Myocyte (in vitro differentiated cells): ENCODE data around the gene MYBBP1A. TPM values are rescaled to one million over a fixed set of nuclear protein-coding genes. Genes with fewer than 3 reads are reported as not detected.

Experiments used
- DNase-seq: peaks from one replicate; pipeline ENCODE4 v3.0.0-alpha.2; 2012; ENCODE audit warnings: low read depth
- total RNA-seq: library from RNA; depleted of rRNA; stranded (reverse); fragments of >200 nt; gene quantifications from 2 replicates; pipeline ENCODE4 v1.2.3, GENCODE V29; 2014

Gene MYBBP1A
- total RNA-seq, 1 donor from 2014 or later, result 50.0 TPM

DNA sequence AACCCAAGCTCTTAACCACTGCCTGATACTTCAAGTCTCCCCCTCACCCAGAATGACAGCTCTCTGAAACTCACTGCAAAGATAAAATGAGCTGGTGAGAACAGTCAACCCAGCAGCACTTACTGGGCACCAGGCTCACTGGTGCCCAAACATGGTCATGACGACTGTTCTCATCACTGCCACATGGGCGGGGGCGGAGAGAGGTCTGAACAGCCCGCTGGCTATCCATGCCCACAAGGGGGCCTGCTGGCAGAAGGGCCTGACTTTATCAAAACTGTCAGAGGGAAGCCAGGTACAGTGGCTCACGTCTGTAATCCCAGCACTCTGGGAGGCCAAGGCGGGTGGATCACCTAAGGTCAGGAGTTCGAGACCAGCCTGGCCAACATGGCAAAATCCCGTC lies 4.0 kb downstream of the MYBBP1A start:
- DNase-seq, result no peak

DNA sequence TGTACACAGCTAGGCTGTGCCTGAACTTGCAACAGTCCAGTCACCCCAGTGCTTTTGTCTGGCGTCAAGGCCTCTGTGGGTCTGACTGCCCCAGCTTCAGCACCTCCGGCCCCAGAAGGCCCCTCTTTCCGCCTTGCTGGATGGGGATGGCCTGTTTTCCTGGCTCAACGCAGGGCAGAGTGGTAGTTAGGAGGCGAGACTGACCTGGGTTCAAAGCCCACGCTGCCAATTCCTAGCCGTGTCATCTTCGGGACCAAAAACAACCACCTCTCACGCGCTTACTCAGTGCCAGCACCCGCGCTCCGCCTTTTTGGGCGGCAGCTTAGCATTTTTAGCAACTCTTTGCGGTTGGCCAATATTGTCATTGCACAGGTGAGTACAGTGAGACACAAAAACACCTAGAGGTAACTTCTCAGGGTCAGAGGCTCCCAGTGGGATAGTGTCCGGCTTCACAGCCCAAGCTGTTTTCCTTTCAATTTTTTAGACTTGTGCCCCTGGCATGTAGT lies 4.6 kb downstream of the MYBBP1A start:
- DNase-seq, result no peak

DNA sequence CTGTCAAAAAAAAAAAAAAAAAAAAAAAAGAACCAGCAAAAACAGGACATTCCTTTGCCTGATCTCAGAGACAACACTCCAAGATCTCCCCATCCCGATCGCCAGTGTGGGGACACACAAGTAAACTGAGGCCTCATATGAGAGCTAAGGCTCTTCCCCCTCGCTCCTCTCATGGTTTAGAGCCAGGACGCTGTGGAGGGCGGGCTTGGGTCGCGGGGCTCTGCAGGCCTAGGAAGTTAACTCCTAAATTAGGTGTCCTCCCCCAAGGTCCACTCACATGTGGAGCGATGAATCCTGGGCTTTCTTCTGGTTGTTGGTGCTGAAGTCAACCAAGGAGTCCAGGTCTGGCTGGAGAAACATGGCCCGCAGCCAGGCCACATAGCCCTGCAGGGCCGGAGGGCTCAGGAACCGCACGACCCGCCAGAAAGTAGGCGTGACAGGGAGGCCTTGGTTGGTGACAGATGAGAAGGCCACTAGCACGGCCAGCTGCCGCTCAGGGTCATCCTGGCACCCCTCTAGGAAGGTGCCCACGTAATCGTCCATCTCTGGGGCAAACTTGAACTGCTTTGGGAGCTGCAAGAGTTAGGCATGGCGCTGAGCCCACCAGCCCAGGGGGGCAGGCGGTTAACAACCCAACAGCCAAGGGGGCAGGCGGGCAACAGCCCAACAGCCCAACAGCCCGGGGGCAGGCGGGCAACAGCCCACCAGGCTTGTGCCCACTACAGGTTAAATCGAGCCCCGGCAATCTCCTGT lies 5.2 kb downstream of the MYBBP1A start:
- DNase-seq, result no peak

DNA sequence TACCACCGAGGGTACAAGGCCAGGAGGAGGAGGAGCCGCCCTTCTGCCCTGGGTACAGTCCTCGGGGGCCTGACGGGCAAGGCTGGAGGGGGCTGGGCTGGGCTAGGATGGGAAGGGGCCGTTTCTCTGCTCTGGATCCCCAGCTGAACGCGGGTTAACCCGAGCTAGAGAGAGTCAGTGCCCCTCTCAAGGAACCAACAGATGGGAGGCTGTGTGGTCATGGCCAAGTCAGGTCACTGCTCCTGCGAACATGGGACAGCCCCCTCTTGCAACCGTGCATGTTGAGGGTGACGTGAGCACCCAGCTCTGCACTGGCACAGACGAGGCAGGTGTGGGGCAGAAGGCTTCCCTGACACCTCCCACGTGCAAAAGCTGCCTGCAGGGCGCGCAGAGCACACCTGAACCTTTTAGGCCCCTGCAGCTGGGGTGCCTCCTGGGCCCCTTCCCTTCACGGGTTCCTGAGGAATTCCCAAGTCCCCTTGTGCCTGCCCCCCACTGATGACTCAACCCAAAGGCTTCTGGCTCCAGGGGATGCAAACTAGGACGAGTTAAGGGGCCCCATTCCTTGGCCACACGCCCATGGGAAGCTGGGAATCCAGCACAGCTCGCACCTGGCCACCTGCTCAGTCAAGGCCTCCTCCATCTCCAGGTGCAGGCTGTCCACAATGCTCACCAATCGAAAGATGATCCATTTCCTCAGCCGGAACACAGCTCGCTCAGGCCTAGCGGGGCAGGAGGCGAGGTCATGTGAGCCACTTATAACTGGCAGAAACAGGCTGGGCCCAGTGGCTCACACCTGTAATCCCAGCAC lies 6.3 kb downstream of the MYBBP1A start:
- no peak for DNase-seq

- DNase-seq, result no peak
Measured at GRCh38 chr17:4548061-4548461, 7.1 kb downstream of the MYBBP1A start.

DNA sequence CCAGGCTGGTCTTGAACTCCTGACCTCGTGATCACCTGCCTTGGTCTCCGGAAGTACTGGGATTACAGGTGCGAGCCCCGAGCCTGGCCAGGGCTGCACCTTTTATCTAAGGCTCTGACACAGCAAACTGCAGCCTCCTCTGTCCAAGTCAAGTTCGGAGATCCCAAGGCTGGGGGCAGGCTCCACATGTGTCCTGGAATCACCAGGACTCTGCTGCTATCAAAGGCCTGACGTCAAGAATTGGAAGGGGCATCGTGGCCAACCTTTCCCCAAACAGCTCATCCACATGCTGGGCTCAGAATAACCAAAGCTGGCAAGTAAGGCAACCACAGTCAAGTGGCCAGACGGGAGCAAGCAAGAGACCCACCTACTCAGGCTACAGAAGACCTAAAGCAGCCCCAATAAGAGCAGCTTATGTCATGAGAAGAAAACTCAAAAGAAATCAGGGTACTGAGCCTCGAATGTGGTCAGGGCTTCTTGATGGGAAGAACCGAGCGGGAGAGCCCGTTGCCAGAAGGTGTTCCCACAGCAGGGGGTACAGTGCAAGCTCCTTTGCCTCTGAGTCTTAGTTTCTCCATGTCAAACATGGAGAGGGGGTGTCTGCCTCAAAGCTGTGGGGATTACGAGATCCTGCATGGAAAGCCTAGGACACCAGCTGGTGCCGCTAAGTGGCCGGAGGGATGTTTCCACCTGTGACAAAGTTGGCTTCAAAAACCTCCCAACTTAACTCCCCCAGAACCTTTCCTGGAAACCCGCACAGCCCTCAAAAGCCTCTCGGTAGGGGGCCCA lies 7.9 kb downstream of the MYBBP1A start:
- no peak for DNase-seq

- DNase-seq, result no peak
Measured at GRCh38 chr17:4545217-4545951, 9.8 kb downstream of the MYBBP1A start.

- DNase-seq, result no peak
Measured at GRCh38 chr17:4544951-4545216, 10.3 kb downstream of the MYBBP1A start.

DNA sequence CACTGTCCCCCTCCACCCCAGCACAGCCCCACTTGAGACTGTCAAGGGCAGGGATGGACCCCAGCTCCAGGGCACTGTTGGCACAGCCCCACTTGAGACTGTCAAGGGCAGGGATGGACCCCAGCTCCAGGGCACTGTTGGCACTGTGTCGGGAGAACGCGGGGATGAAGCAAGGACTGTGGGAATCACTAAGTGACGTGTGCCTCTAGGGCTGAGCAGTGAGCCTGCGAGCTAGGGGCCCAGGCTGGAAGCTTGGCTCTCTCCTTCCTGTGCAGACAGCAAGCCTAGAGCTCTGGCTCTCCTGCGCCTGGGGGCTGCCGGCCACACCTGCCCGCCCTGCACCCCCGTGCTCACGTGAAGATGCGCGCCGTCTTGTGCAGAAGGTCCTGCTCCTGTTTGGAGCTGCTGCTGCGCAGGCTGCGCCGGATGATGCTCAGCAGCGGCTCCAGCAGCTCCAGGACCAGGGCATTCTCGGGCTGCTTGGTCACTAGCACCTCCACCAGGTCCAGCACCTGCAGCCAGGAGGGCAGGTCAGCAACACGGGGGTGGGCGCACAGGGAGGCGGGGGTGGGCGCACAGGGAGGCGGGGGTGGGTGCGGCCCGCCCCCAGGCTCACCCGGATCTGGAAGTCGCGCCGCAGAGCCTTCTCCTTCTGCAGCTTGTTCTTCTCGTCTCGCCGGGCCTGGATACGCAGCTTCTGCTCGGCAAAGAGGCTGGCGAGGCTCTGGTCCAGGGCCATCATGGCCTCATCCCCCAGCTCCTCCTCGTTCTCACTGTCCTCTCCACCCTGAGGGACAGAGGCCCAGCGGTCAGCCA lies 10.8 kb downstream of the MYBBP1A start:
- DNase-seq, result no peak

DNA sequence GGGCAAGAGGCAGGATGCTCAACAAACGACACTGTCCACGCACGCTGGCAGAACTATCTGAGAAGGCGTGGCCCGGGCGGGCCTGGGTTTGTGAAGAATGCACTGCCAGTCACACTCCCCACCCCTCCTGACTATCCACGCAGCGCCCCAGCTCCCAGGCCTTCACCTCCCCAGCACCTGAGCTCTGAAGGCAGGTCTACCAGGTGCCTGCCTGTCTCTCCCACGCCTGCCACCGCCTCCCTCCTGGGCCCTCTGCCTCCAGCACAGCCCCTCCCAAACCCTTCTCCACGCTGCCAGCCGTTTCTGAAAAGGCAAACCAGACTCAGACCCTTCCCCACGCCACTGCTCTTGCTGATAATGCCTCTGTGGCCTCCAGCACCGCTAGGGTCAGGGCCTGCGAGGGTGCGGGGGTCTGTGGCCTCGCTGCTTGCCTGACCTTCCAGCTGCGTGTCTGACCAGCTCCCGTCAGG lies 11.6 kb downstream of the MYBBP1A start:
- DNase-seq, result no peak

DNA sequence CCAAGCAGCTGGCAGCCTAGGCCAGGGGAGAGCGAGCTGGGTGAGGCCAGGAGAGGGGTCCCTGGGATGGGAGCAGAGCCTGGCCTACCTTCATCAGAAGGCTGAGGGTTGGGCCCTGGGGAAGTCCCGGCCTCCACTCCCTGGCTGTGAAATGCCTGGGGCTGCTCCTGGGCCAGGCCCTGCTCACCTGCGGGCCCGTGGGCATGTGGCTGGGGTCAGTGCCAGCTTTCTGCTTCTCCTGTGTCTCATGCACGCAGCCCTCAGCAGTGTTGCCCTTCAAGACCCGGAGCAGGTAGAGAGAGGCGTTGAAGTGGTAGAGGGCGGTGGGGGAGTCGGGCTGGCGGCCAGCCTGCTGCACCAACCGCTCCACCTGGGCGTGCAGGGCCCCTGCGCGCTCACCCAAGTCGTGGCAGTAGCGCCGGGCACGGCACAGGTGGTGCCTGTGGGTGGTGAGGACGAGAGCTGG lies 12.4 kb downstream of the MYBBP1A start:
- no peak for DNase-seq

- DNase-seq, result no peak
Measured at GRCh38 chr17:4542003-4542725, 13.0 kb downstream of the MYBBP1A start.

- no peak for DNase-seq
Measured at GRCh38 chr17:4541328-4542002, 13.7 kb downstream of the MYBBP1A start.

GRCh38 chr17:4540687-4541327 lies 14.4 kb downstream of the MYBBP1A start:
- DNase-seq, result no peak

DNA sequence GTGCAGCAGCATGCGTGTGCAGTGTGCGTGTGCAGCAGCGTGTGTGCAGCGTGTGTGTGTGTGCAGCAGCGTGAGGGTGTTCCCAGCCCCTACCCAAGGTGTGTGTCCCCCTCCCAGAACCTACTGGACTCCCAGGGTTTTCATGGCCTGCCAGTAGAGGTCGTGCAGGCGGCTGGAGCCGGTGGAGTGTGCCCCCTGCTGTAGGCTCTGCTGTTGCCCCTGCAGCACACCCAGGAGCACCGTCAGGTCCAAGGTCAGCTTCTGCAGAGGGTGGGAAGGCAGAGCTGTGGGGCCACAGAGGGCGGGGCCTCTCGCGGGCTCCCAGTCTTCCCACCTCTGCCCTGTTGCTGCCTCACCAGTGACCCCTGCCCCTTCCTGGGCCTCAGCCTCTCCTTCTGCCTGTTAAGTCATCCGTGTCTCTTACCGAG lies 14.9 kb downstream of the MYBBP1A start:
- no peak for DNase-seq

DNA sequence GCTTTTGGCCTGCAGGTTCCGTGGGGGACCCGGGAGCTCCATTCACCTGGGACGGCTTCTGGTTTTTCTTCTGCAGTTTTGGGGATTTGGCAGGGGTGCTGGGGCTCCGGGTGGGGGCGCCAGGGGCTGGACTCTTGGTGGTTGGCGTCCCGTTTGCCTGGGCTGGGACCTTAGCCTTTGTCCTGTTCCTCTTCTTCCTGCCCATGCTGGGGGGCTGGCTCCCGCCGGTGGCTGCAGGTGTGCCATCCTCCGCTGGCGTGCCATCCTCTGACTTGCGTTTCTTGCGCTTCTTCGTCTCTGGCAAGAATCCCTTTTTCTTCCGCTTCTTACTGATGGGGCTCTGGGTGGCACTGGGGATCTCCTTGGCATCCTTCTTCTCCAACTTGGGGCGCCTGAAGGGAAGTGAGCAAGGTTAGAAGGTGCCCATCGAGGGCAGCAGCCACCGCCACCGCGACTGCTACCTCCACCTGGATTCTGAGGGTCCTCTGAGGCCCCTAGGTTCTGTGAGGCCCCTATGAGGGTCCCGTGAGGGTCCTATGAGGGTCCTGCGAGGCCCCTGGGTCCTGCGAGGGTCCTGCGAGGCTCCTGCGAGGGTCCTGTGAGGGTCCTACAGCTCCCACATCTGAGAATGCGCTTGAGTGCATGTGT lies 15.5 kb downstream of the MYBBP1A start:
- no peak for DNase-seq

- DNase-seq, result no peak
Measured at GRCh38 chr17:4539025-4539424, 16.2 kb downstream of the MYBBP1A start.
